ENCODE measurements around the gene SLC25A39.
"Not testable (repeated sequence)": the region's sequence is repeated elsewhere in the genome, so short reads cannot be mapped to it uniquely, and the experiment has no call there.

Gene SLC25A39

GRCh38 chr17:44353672-44354331, 29.2 kb upstream of the SLC25A39 start:
- no peak for DNase-seq

- no peak for DNase-seq
These were observed 28.4 kb upstream of the SLC25A39 start for GRCh38 chr17:44352828-44353671.

GRCh38 chr17:44351961-44352827, 27.6 kb upstream of the SLC25A39 start:
- no peak for DNase-seq

GRCh38 chr17:44351464-44351863, 26.8 kb upstream of the SLC25A39 start:
- no peak for DNase-seq

GRCh38 chr17:44350733-44351226, 26.2 kb upstream of the SLC25A39 start:
- DNase-seq: no peak

GRCh38 chr17:44349553-44350070, 25.0 kb upstream of the SLC25A39 start:
- DNase-seq: no peak

- no peak for DNase-seq
These were observed 24.4 kb upstream of the SLC25A39 start for GRCh38 chr17:44348988-44349364.

GRCh38 chr17:44348234-44348987, 23.8 kb upstream of the SLC25A39 start:
- DNase-seq: no peak

- DNase-seq: not testable (repeated sequence)
These were observed 22.8 kb upstream of the SLC25A39 start for GRCh38 chr17:44347206-44348055.

- DNase-seq: no peak
These were observed 21.6 kb upstream of the SLC25A39 start for GRCh38 chr17:44346064-44346844.

- DNase-seq: no peak
These were observed 20.9 kb upstream of the SLC25A39 start for GRCh38 chr17:44345454-44346026.

- peak; percentile 97 for DNase-seq
These were observed 20.4 kb upstream of the SLC25A39 start, which contains the start of gene GRN for GRCh38 chr17:44344939-44345453. TSS of gene GRN (plus strand) at chr17:44345302. CDS start at chr17:44349165, 3,863 bp downstream.

GRCh38 chr17:44343510-44344209, 19.0 kb upstream of the SLC25A39 start:
- no peak for DNase-seq

- DNase-seq: not testable (repeated sequence)
These were observed 15.9 kb upstream of the SLC25A39 start for GRCh38 chr17:44340553-44340952.

- no peak for DNase-seq
These were observed 14.1 kb upstream of the SLC25A39 start for GRCh38 chr17:44338702-44339101.

GRCh38 chr17:44335968-44336367, 11.3 kb upstream of the SLC25A39 start:
- DNase-seq: no peak

GRCh38 chr17:44335564-44335963, 10.9 kb upstream of the SLC25A39 start:
- no peak for DNase-seq

GRCh38 chr17:44334727-44335126, 10.1 kb upstream of the SLC25A39 start:
- no peak for DNase-seq

GRCh38 chr17:44334315-44334714, 9.7 kb upstream of the SLC25A39 start:
- no peak for DNase-seq
